Measurements from ENCODE around the gene PCDH9.

PCDH9 gene

GRCh38 chr13:66967811-66968597 lies 262.1 kb downstream of the PCDH9 start:
- no peak for TF ChIP-seq CTCF (IDR thresholded peaks at IDR 0.05; ENCODE audit: insufficient read depth, low read depth, low read length, missing control alignments)
- no peak overlapping the region for H3K4me3 ChIP-seq (ENCODE audit: low read length)
- DNase-seq (ENCODE audit: low read depth), result no peak

DNA sequence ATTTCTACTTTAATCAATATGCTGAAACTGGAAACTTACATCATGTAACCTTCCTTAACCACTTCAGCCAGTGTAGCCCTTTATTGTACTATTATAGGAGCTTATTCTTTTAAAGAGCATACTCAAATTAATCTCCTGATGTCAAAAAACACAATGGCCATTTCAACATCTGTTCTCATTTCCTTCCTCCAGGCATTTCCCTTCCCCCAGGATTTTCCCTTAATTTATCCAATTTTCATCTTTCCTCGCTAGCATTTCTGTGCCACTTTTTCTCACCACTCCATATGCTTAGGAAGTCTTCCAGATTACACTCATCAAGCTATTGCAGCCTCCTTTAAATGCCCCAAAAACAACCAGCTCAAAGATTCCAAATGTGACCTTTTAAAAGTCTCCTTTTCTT lies 265.0 kb downstream of the PCDH9 start:
- DNase-seq (ENCODE audit: low read depth), result no peak
- H3K4me3 ChIP-seq (ENCODE audit: low read length), result no peak overlapping the region
- no peak for TF ChIP-seq CTCF (IDR thresholded peaks at IDR 0.05; ENCODE audit: insufficient read depth, low read depth, low read length, missing control alignments)

GRCh38 chr13:66962953-66963352 lies 267.2 kb downstream of the PCDH9 start:
- no peak overlapping the region for H3K4me3 ChIP-seq (ENCODE audit: low read length)
- no peak for TF ChIP-seq CTCF (IDR thresholded peaks at IDR 0.05; ENCODE audit: insufficient read depth, low read depth, low read length, missing control alignments)
- DNase-seq (ENCODE audit: low read depth), result no peak

DNA sequence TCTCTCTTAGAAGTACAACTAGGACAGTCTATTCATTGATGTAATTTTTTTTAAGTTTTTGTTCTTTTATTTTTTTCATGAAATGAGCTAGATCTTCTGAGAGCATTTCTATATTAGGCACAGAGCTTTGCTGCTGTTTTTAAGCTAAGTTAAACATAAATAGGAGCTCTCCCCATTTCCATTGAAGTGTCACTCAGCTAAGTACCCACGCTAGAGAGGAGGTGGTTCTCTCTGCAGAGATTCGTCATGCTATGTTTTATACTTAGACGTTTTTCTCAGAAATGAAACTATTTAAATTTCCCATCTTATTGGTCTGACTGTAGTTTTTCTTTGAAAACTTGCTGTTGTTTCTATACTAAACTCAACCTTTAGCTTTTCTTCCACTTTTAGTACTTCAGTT lies 271.5 kb downstream of the PCDH9 start:
- TF ChIP-seq CTCF (IDR thresholded peaks at IDR 0.05; ENCODE audit: insufficient read depth, low read depth, low read length, missing control alignments), result no peak
- no peak overlapping the region for H3K4me3 ChIP-seq (ENCODE audit: low read length)
- DNase-seq (ENCODE audit: low read depth), result no peak

- no peak for DNase-seq (ENCODE audit: low read depth)
- no peak overlapping the region for H3K4me3 ChIP-seq (ENCODE audit: low read length)
- no peak for TF ChIP-seq CTCF (IDR thresholded peaks at IDR 0.05; ENCODE audit: insufficient read depth, low read depth, low read length, missing control alignments)
These were observed 277.6 kb downstream of the PCDH9 start for GRCh38 chr13:66952507-66952906.

DNA sequence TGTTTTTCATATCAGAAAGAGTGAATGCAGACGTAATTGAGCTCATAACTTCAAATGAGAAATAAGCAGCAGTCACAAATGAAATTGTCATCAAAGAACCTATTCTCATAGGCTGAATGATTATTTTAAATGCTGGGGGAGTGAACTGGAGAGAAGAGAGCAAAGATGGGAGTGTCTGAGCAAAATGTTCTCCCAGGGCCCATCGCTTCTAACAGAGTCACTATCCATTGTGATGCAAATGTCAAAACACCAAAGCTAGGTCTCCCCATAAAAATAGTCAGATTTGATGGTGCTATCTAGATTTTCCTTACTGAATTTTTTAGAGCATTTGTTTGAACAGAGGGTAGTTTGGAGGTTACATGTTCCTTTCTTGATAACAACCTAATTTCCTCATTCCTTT lies 278.7 kb downstream of the PCDH9 start:
- TF ChIP-seq CTCF (IDR thresholded peaks at IDR 0.05; ENCODE audit: insufficient read depth, low read depth, low read length, missing control alignments), result no peak
- no peak for DNase-seq (ENCODE audit: low read depth)
- no peak overlapping the region for H3K4me3 ChIP-seq (ENCODE audit: low read length)

- TF ChIP-seq CTCF (IDR thresholded peaks at IDR 0.05; ENCODE audit: insufficient read depth, low read depth, low read length, missing control alignments), result no peak
- no peak overlapping the region for H3K4me3 ChIP-seq (ENCODE audit: low read length)
- no peak for DNase-seq (ENCODE audit: low read depth)
These were observed 279.5 kb downstream of the PCDH9 start for GRCh38 chr13:66950666-66951065.

All from epithelial cell of esophagus (primary cell).